GM18858 (cell line): Measurements from ENCODE around the gene NDUFAF3.

Experiments
- ATAC-seq: cut with Tn5 transposase; IDR thresholded peaks from one replicate; pipeline ENCODE4 v1.9.1; 2021; ENCODE audit not compliant: unreplicated experiment

The NDUFAF3 gene

DNA sequence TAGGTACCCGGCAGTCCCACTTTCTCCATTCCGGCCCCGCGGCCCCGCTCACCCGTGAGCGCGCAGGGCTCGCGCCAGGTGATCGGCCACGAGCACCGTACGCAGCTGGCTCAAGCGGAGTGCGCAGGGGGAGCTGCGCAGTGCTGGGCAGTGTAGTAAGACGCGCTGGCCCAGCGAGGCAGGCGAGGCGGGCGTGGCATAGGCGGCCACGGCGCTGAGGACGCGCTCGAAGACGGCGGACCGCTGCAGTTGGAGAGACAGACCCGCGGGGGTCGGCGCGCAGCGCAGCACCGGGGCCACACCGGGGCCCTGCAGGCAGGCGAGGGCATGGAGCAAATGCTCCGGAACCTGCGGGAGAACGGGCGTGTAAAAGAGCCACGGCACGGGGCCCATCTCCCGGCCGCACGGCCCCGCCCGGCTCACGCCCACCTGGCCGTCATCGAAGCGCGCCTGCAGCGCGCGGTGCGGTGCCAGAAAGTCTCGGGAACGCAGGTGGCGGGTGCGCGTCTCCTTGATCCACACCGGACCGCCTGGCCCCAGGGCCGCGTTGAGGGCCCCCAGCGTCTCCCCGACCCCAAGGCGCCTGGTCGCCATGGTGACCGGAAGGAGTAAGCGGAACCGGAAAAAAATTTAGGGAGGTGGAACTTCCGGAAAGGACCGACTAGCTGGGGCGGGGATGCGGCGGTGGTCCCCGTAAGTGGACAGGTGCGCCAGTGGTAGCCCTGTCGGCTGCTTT, 3.8 kb upstream of the NDUFAF3 start, which contains the start of gene DALRD3:
TSS of gene DALRD3 (minus strand) at position 610 of the 736 bp plus-strand sequence. CDS start at position 594, 16 bp downstream.
- no peak for ATAC-seq

DNA sequence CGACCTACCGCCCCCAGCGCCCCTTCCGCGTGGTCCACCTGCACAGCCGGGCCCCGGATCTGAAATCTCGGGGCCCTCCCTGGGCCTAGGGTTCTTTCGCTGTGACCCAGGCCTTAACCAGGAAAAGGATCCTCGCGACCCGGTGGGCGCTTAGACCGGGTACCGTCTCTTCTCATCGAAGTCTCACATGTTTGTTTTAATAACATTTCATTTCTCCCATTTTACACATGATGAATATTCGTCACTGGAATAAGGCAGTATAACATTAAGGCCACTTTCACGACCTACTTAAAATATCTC, 3.3 kb upstream of the NDUFAF3 start:
- ATAC-seq: no peak

GRCh38 chr3:49019941-49020329, 2.0 kb upstream of the NDUFAF3 start:
- ATAC-seq: no peak

DNA sequence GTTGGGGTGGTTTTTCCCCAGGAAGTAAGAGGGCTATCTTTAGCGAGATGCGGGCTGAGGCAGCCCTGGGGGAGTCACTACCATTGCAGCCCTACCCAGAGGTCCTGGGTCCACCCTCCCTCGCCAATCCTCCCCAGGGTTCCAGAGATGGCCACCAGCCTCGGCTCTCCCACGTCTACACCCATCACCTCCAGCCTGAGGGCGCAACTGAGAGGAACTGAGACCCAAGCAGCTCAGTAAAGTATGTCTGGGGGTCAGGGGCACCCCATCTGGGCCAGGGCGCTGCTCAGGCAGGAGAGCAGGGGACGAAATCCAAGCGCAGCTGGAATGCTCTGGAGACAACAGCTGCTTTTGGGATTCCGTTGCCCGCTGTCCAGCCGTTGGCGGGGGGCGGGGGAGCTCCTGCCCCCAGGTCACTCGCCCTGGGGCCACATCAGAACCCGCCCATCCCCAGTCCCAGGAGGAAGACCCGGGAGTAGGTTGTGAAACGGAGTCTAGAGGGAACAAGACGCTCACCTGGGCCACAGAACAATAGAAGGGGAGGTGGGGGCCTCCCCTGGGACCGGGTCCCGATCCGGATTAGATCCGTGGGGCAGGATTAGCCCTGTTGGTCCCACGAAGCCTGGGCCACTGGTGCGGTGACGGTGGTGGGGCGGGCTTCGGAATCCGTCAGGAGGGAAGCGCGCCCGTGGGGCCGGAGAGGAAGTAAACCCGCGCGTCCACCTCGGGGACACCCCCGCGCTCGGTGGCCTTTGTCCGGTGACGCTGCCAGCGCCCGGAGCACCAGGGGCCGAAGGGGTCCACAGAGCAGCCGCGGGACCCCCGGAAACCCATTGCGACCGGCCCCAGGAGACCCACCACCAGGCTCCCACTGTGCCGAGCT, 1.4 kb upstream of the NDUFAF3 start:
- ATAC-seq: no peak

- ATAC-seq: peak; percentile 34
Observed at GRCh38 chr3:49021213-49021812, 608 bp upstream of the NDUFAF3 start.

- no peak for ATAC-seq
Observed at GRCh38 chr3:49022688-49023171, 809 bp downstream of the NDUFAF3 start.

DNA sequence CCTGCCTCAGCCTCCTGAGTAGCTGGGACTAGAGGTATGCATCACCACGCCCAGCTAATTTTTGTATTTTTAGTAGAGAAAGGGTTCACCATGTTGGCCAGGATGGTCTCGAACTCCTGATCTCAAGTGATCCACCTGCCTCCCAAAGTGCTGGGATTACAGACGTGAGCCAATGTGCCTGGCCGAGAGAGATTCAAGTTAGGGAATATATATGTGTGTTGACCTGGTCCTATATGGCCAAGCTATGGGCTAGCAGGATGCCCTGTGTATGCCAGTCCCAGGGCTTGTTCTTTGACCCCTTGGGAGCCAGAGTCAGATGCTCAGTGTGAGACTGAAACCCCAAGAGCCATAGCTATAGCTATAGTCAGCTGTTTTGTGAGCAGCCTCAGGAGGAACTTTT, 1.9 kb downstream of the NDUFAF3 start:
- ATAC-seq: no peak

DNA sequence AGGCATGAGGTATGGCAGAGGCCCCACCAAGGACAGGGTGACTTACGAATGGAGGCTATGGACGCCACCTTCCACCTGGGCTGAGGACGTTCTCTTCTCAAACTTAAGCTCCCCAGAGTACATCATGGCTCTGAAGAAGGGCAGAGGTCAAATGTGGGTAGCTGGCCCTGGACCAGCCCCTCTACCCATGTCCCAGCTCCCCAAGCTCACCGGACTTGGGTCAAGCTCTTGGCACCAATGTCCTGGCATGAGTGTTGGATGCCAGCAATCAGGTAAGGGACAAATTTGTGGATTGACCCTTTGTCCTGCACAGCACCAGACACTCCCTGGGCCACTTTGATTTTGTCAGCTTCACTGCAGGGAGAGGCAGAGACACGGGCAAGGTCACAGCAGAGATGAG, 2.5 kb downstream of the NDUFAF3 start:
- ATAC-seq: no peak

- ATAC-seq: no peak
Observed at GRCh38 chr3:49025005-49025792, 3.3 kb downstream of the NDUFAF3 start.

DNA sequence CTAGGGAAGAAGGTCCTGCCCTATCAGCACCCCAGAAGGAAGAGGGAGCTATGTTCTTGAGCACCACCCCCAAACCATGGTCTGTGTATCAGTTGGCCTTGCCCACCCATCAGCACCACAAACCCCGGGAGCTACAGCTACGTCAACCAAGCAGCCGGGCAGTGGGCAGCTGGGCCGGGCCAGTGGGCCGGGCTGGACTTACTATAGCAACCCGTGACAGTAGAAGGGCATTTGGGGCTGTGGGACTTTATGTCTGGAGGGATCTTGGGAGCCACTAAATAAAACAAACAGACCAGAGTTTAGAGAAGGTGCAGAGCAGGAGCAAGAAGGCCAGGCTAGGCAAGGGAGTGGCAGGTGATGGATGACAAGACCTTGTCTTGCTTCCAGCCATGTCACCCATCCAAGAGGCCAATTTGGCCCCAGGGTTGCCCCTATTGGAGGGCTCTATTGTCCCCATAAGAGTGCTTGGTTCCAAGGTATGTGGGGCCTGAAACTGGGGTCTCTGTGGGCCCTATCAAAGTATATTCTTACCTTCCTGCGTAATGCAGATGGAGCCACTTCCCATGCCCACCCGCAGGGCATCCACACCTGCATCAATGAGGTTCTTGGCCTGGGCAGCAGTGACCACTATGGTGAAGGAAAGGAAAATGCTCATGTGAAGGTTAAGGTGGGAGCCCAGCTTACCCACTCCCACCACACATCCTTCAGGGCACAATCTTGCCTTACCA, 4.0 kb downstream of the NDUFAF3 start:
- ATAC-seq: no peak

DNA sequence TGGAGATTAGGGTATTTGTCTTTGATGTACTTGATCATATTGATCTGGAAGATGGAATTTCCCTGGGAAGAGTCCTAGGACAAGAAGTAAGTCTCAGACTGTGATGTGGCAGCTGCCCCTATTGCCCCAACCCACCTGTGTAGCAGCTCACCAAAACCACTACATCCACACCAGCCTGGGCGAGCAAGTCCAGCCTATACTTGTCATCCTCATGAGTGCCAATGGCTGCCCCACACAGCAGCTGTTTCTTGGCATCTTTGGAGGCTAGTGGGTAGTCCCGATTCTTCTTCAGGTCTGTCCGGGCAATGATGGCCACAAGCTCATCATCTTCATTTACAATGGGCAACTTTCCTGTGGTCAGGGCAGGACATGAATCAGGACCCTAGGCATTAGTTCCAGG, 4.6 kb downstream of the NDUFAF3 start:
- ATAC-seq: no peak

DNA sequence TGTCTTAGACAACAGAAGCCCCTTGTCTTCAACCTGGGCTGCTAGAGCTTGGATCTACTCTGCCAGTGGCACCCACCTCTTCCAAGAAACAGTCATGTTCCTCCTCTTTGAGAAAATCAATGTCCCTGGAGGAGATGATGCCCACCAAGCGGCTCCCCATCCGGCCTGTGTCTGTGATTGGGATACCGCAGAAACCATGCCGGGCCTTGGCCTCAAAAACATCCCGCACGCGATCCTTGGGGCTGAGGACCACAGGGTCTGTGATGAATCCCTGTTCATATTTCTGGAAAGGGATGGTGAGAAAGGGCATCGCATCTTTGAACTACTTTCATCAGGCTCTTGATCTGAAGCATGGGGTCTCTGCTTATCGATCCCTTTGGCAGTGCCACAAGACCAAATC, 5.7 kb downstream of the NDUFAF3 start:
- no peak for ATAC-seq

DNA sequence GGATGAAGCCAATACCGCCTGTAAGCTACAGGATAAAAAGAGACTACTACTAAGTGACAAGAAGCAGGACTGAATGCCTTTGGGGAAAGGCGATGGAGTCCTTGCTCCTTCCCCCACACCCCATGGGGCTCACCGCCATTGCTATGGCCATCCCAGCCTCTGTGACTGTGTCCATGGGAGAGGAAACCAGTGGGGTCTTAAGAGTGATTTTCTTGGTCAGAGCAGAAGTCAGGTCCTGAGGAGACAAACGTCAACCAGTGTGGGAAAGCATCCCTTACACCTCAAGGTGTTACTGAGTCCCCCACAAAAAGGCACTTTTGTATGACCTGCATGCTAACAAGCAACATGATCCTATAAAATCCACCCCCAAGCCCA, 6.4 kb downstream of the NDUFAF3 start:
- ATAC-seq: no peak

GRCh38 chr3:49028673-49029562, 7.0 kb downstream of the NDUFAF3 start, which contains the start of gene IMPDH2:
Gene IMPDH2 (minus strand): TSS chr3:49029398. CDS start chr3:49029350, 48 bp downstream.
- ATAC-seq: peak; percentile 76

DNA sequence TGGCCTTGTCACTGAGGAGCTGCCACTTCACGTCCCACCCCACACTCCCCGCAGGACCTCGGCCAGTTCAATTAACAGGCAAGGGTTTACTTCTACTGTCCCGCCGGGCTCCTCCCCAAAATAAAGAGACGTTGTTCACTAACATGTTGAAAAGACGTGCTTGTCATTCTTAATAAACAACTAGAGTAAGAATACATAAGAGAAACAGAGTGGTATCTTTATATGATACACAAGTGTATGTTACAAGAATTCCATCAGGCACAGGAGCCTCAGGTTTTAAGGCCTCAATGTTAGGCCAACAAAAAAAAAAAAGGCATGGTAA, 7.6 kb downstream of the NDUFAF3 start:
- no peak for ATAC-seq

GRCh38 chr3:49030321-49030720, 8.4 kb downstream of the NDUFAF3 start:
- ATAC-seq: no peak

- ATAC-seq: no peak
Observed at GRCh38 chr3:49032646-49033304, 10.9 kb downstream of the NDUFAF3 start.

- no peak for ATAC-seq
Observed at GRCh38 chr3:49034650-49035049, 12.7 kb downstream of the NDUFAF3 start.

GRCh38 chr3:49035281-49035680, 13.4 kb downstream of the NDUFAF3 start:
- no peak for ATAC-seq
